NCI-H146 treated with DMSO at 0.1 percent for 48 hours (cell line): Measurements from ENCODE around the gene GATAD2B.
"Not testable (repeated sequence)": the region's sequence is repeated elsewhere in the genome, so short reads cannot be mapped to it uniquely, and the experiment has no call there.

Experiments used
- DNase-seq: peaks from one replicate; lab custom pipeline; 2025; ENCODE audit not compliant: unreplicated experiment; lab: John Stamatoyannopoulos, UW

The GATAD2B gene

DNA sequence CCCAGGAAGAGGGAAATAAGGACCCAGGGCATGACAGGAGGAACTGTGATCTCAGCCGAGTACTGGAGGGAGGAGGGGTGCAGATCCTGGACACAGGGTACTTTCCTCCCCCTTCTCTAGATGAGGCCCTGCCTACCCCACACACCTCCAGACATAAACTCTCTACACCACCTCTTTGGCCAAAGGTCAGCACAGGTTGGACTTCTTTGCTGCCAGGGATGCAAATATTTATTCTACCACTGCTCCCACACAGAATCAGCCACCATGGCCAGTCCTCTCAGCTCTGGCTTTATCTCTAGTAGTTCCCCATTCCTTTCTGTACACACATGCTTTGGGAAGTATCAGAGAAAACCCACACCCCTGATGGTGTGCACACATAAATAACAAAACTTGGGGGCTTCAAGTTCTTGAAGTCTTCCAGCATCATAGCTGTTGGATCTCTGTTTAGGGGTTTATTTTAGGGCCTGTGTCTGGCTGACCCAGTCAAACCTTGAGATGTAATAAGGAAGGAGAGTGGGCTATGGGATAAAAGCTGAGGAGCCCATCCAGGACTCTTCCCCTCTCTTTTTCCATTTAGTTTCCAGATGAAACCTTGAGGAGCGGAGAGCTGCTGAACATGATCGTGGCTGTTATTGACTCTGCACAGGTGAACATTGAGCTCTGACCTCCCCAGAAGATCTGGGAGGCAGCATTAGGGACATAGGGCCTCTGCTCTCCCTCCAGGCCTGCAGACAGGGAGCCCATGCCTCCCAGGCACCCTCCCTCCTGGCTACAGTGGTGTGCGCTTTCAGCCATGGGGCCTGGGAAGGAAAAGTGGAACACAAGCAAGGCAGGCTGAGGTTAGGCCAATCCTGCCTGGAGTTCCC, 154.2 kb downstream of the GATAD2B start:
- DNase-seq, result no peak

DNA sequence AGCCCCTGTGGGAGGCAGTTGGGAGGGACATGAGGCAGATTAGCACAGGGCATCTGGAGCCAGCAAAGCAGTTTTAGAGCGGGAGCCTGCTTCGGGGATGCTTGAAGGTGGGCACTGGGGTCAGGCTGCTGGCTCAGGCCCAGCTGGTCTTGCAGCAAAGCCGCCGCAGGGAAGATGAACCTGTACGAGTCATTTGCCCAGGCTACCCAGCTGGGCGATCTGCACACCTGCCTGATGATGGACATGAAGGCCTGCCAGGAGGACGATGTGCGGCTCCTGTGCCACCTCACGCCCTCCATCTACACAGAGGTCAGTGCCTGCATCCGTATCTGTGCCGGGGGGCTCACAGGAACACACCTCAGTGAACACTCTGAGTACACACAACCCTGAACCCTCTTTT, 155.3 kb downstream of the GATAD2B start:
- DNase-seq, result no peak

- DNase-seq, result not testable (repeated sequence)
Measured at GRCh38 chr1:153766663-153767062, 156.1 kb downstream of the GATAD2B start.

GRCh38 chr1:153764310-153764709, 158.5 kb downstream of the GATAD2B start:
- DNase-seq, result no peak

GRCh38 chr1:153763365-153764225, 159.2 kb downstream of the GATAD2B start:
- DNase-seq, result no peak

DNA sequence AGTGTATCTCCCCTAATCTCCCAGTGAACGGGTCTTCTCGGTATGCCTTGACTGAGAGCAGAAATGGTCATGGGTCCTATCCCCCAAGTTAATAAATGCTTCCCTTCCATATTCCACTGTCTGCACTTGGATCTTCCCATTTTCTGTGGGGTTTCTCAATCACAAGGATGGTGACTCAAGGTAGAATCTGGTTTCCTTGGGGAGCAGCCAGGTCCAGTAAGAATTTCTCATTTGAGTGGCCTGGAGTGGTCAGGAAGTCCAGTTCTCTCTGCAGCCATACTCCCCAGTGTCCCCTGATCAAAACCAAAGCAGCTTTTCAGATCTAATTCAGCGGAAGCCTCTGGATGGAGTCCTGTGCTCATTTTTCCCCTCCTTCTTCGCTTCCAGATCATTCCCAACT, 162.3 kb downstream of the GATAD2B start:
- DNase-seq, result no peak
